ENCODE results near the gene CRYBG2.
A peak's percentile ranks its signal among the peaks of the same experiment; 100 is the strongest.

CRYBG2 gene

GRCh38 chr1:26360807-26361604 lies 7.1 kb upstream of the CRYBG2 start:
- H3K27ac Mint-ChIP-seq = no peak overlapping the region
- H3K4me3 Mint-ChIP-seq = peak overlapping the region; percentile 67
- peaks cover 46% of the 10 kb centered on the region for H3K4me1 Mint-ChIP-seq (ENCODE audit: low read depth)
- H3K9me3 Mint-ChIP-seq = no peaks in the 10 kb centered on the region
- peaks cover 15% of the 10 kb centered on the region for H3K27me3 Mint-ChIP-seq
- no peaks in the 10 kb centered on the region for H3K36me3 Mint-ChIP-seq (ENCODE audit: low read depth)

GRCh38 chr1:26359981-26360806 lies 6.3 kb upstream of the CRYBG2 start:
- Mint-ChIP-seq H3K27me3 (peaks cover 15% of the 10 kb centered on the region), H3K27ac (no peak overlapping the region), H3K36me3 (ENCODE audit: low read depth) (no peaks in the 10 kb centered on the region), H3K4me1 (ENCODE audit: low read depth) (peaks cover 49% of the 10 kb centered on the region), H3K4me3 (peak overlapping the region; percentile 67), H3K9me3 (no peaks in the 10 kb centered on the region)

GRCh38 chr1:26358411-26359384 lies 4.8 kb upstream of the CRYBG2 start:
- Mint-ChIP-seq H3K4me3 (peak overlapping the region; percentile 67), H3K9me3 (no peaks in the 10 kb centered on the region), H3K36me3 (ENCODE audit: low read depth) (no peaks in the 10 kb centered on the region), H3K4me1 (ENCODE audit: low read depth) (peaks cover 37% of the 10 kb centered on the region), H3K27ac (peak overlapping the region; percentile 5), H3K27me3 (peaks cover 15% of the 10 kb centered on the region)

- Mint-ChIP-seq H3K9me3 (no peaks in the 10 kb centered on the region), H3K4me1 (ENCODE audit: low read depth) (peaks cover 27% of the 10 kb centered on the region), H3K27me3 (peaks cover 15% of the 10 kb centered on the region), H3K36me3 (ENCODE audit: low read depth) (no peaks in the 10 kb centered on the region), H3K27ac (no peak overlapping the region), H3K4me3 (no peak overlapping the region)
Observed at GRCh38 chr1:26357121-26357602, 3.2 kb upstream of the CRYBG2 start.

- H3K9me3 Mint-ChIP-seq = no peaks in the 10 kb centered on the region
- no peaks in the 10 kb centered on the region for H3K36me3 Mint-ChIP-seq (ENCODE audit: low read depth)
- H3K4me3 Mint-ChIP-seq = no peak overlapping the region
- peak overlapping the region; percentile 17 for H3K27ac Mint-ChIP-seq
- peaks cover 14% of the 10 kb centered on the region for H3K27me3 Mint-ChIP-seq
- peaks cover 26% of the 10 kb centered on the region for H3K4me1 Mint-ChIP-seq (ENCODE audit: low read depth)
Observed at GRCh38 chr1:26356106-26356505, 2.2 kb upstream of the CRYBG2 start.

GRCh38 chr1:26354972-26355371 lies 1.0 kb upstream of the CRYBG2 start:
- Mint-ChIP-seq H3K4me1 (ENCODE audit: low read depth) (peaks cover 19% of the 10 kb centered on the region), H3K27me3 (peaks cover 8% of the 10 kb centered on the region), H3K27ac (no peak overlapping the region), H3K4me3 (no peak overlapping the region), H3K36me3 (ENCODE audit: low read depth) (no peaks in the 10 kb centered on the region), H3K9me3 (no peaks in the 10 kb centered on the region)

GRCh38 chr1:26353210-26353859 lies 595 bp downstream of the CRYBG2 start:
- no peaks in the 10 kb centered on the region for H3K27me3 Mint-ChIP-seq
- H3K9me3 Mint-ChIP-seq = no peaks in the 10 kb centered on the region
- peaks cover 3% of the 10 kb centered on the region for H3K4me1 Mint-ChIP-seq (ENCODE audit: low read depth)
- no peak overlapping the region for H3K4me3 Mint-ChIP-seq
- H3K36me3 Mint-ChIP-seq (ENCODE audit: low read depth) = no peaks in the 10 kb centered on the region
- no peak overlapping the region for H3K27ac Mint-ChIP-seq

GRCh38 chr1:26352338-26352679 lies 1.6 kb downstream of the CRYBG2 start:
- peaks cover 3% of the 10 kb centered on the region for H3K4me1 Mint-ChIP-seq (ENCODE audit: low read depth)
- no peaks in the 10 kb centered on the region for H3K27me3 Mint-ChIP-seq
- no peak overlapping the region for H3K4me3 Mint-ChIP-seq
- no peak overlapping the region for H3K27ac Mint-ChIP-seq
- H3K9me3 Mint-ChIP-seq = no peaks in the 10 kb centered on the region
- H3K36me3 Mint-ChIP-seq (ENCODE audit: low read depth) = no peaks in the 10 kb centered on the region

GRCh38 chr1:26351590-26352337 lies 2.2 kb downstream of the CRYBG2 start:
- H3K4me3 Mint-ChIP-seq = no peak overlapping the region
- H3K9me3 Mint-ChIP-seq = no peaks in the 10 kb centered on the region
- H3K27ac Mint-ChIP-seq = no peak overlapping the region
- peaks cover 3% of the 10 kb centered on the region for H3K4me1 Mint-ChIP-seq (ENCODE audit: low read depth)
- no peaks in the 10 kb centered on the region for H3K36me3 Mint-ChIP-seq (ENCODE audit: low read depth)
- no peaks in the 10 kb centered on the region for H3K27me3 Mint-ChIP-seq

GRCh38 chr1:26350701-26351589 lies 3.0 kb downstream of the CRYBG2 start:
- Mint-ChIP-seq H3K4me1 (ENCODE audit: low read depth) (peaks cover 3% of the 10 kb centered on the region), H3K9me3 (no peaks in the 10 kb centered on the region), H3K4me3 (no peak overlapping the region), H3K27ac (peak overlapping the region; percentile 58), H3K27me3 (no peaks in the 10 kb centered on the region), H3K36me3 (ENCODE audit: low read depth) (no peaks in the 10 kb centered on the region)

- H3K36me3 Mint-ChIP-seq (ENCODE audit: low read depth) = no peaks in the 10 kb centered on the region
- H3K27ac Mint-ChIP-seq = no peak overlapping the region
- no peaks in the 10 kb centered on the region for H3K9me3 Mint-ChIP-seq
- no peak overlapping the region for H3K4me3 Mint-ChIP-seq
- no peaks in the 10 kb centered on the region for H3K27me3 Mint-ChIP-seq
- H3K4me1 Mint-ChIP-seq (ENCODE audit: low read depth) = no peaks in the 10 kb centered on the region
Observed at GRCh38 chr1:26350343-26350700, 3.6 kb downstream of the CRYBG2 start.

- H3K36me3 Mint-ChIP-seq (ENCODE audit: low read depth) = no peaks in the 10 kb centered on the region
- no peaks in the 10 kb centered on the region for H3K9me3 Mint-ChIP-seq
- H3K27me3 Mint-ChIP-seq = no peaks in the 10 kb centered on the region
- no peak overlapping the region for H3K27ac Mint-ChIP-seq
- H3K4me3 Mint-ChIP-seq = no peak overlapping the region
- H3K4me1 Mint-ChIP-seq (ENCODE audit: low read depth) = no peaks in the 10 kb centered on the region
Observed at GRCh38 chr1:26349877-26350244, 4.1 kb downstream of the CRYBG2 start.

Measured in stimulated activated naive CD8-positive, alpha-beta T cell treated with anti-CD3 and anti-CD28 coated beads, Interleukin-15, Interleukin-2, amounts not matched to agents 100 ng/mL and 50 ng/mL, for 24 hours (primary cell).